Endothelial cell of umbilical vein (primary cell): ENCODE data around the gene POLR3B. TPM values are rescaled to one million over a fixed set of nuclear protein-coding genes. Genes with fewer than 3 reads are reported as not detected.

Experiments
- BruUV-seq: library from RNA; stranded (reverse); fragments of 400-500 nt; replicated peaks from 2 replicates; lab custom pipeline; 2021; lab: Mats Ljungman, UMichigan
- CTCF ChIA-PET: fragments of 300-600, 350-600 bp; sonication (Branson Sonifier 250); formaldehyde crosslinking; loops from one replicate; lab custom pipeline; 2021; ENCODE audit warnings: antibody characterized with exemption, inconsistent platforms; lab: Charles Lee
- POLR2A ChIA-PET: fragments of 300-600, 350-600 bp; sonication (Branson Sonifier 250); formaldehyde crosslinking; loops from one replicate; lab custom pipeline; 2021; ENCODE audit warnings: antibody characterized with exemption, inconsistent platforms; lab: Charles Lee
- DNase-seq: peaks from one replicate; pipeline ENCODE4 v3.0.0-alpha.2; 2011; ENCODE audit warnings: low read depth, low spot score
- FAIRE-seq: peaks from 2 replicates; lab custom pipeline; 2011; peaks lifted over from hg19 to GRCh38; lab: Jason Lieb, UNC
- H2AFZ ChIP-seq: 2 replicates; pipeline ENCODE4 v1.6.0; 2012; ENCODE audit warnings: low read depth, low read length, control low read depth, inconsistent platforms
- H3K27ac ChIP-seq: 2 replicates; pipeline ENCODE4 v1.5.1; 2011; ENCODE audit warnings: low read depth, mild to moderate bottlenecking, control low read depth, low read length, moderate library complexity; ENCODE audit not compliant: insufficient read depth
- H3K27me3 ChIP-seq, 2 experiments: 2 replicates each; pipeline versions ENCODE4 v1.6.0 to v1.6.1; 2011; ENCODE audit warnings: low read length in 2 of 2, mixed read lengths in 1 of 2; ENCODE audit not compliant: control insufficient read depth in 2 of 2, insufficient read depth in 2 of 2
- H3K36me3 ChIP-seq, 2 experiments: 2 replicates in 1 of 2; 3 replicates in 1 of 2; pipeline ENCODE4 v1.5.1; 2011; ENCODE audit warnings: low read length in 2 of 2, mild to moderate bottlenecking in 1 of 2, moderate library complexity in 1 of 2; ENCODE audit not compliant: control insufficient read depth in 2 of 2, insufficient read depth in 2 of 2; ENCODE audit errors: extremely low read depth in 1 of 2
- H3K4me1 ChIP-seq: 3 replicates; pipeline ENCODE4 v1.5.1; 2011; ENCODE audit warnings: mild to moderate bottlenecking, low read length; ENCODE audit not compliant: control insufficient read depth, insufficient read depth; ENCODE audit errors: extremely low read depth
- H3K4me2 ChIP-seq: 2 replicates; pipeline ENCODE4 v1.6.1; 2011; ENCODE audit warnings: low read length, control low read depth, mixed read lengths; ENCODE audit not compliant: insufficient read depth
- H3K4me3 ChIP-seq, 3 experiments: fragments of 200-600 bp in 1 of 3; sonication (generic), shearing (Covaris generic) in 1 of 3; replicated peaks in 1 of 3; 2 replicates each; pipeline ENCODE4 v1.5.1; 2011 to 2016; ENCODE audit warnings: control low read depth in 3 of 3, low read length in 3 of 3, mild to moderate bottlenecking in 2 of 3, inconsistent platforms in 1 of 3, low read depth in 1 of 3, moderate library complexity in 1 of 3; ENCODE audit not compliant: insufficient read depth in 1 of 3
- H3K79me2 ChIP-seq: 2 replicates; pipeline ENCODE4 v1.6.0; 2012; ENCODE audit warnings: low read length, inconsistent platforms; ENCODE audit not compliant: control insufficient read depth, insufficient read depth
- H3K9ac ChIP-seq: replicated peaks from 2 replicates; pipeline ENCODE3; 2011; ENCODE audit warnings: low read length, control low read depth; ENCODE audit not compliant: insufficient read depth; ENCODE audit errors: extremely low read depth
- H3K9me1 ChIP-seq: replicated peaks from 3 replicates; pipeline ENCODE4 v1.6.0; 2011; ENCODE audit warnings: mild to moderate bottlenecking, low read length; ENCODE audit not compliant: control insufficient read depth, insufficient read depth; ENCODE audit errors: extremely low read depth
- H3K9me3 ChIP-seq: replicated peaks from 2 replicates; pipeline ENCODE4 v1.5.1; 2012; ENCODE audit warnings: low read length, inconsistent platforms; ENCODE audit not compliant: control insufficient read depth, insufficient read depth
- H4K20me1 ChIP-seq: replicated peaks from 2 replicates; pipeline ENCODE3; 2011; ENCODE audit warnings: mild to moderate bottlenecking, low read length; ENCODE audit not compliant: control insufficient read depth, insufficient read depth; ENCODE audit errors: extremely low read depth
- EZH2 ChIP-seq: IDR thresholded peaks from 2 replicates; pipeline ENCODE4 v1.6.1; 2012; ENCODE audit warnings: borderline replicate concordance, low read depth, mild to moderate bottlenecking, moderate library complexity, low read length, inconsistent platforms; ENCODE audit not compliant: severe bottlenecking
- FOS ChIP-seq: IDR thresholded peaks from 2 replicates; pipeline ENCODE4 v1.6.1; 2011; ENCODE audit warnings: mild to moderate bottlenecking, low read length, moderate library complexity, borderline replicate concordance; ENCODE audit not compliant: insufficient read depth
- GATA2 ChIP-seq: IDR thresholded peaks from 2 replicates; pipeline ENCODE4 v1.7.0; 2011; ENCODE audit warnings: low read depth, mild to moderate bottlenecking, moderate library complexity, mixed read lengths, low read length; ENCODE audit not compliant: insufficient read length, insufficient read depth
- JUN ChIP-seq: IDR thresholded peaks from 2 replicates; pipeline ENCODE4 v1.6.1; 2011; ENCODE audit warnings: borderline replicate concordance, low read depth; ENCODE audit not compliant: insufficient read length, insufficient read depth
- MYC ChIP-seq: IDR thresholded peaks from one replicate; pipeline ENCODE4 v1.6.1; 2011; ENCODE audit warnings: mild to moderate bottlenecking, low read depth, low read length
- POLR2A ChIP-seq: IDR thresholded peaks from 2 replicates; pipeline ENCODE4 v1.6.1; 2012; ENCODE audit warnings: low read depth, mild to moderate bottlenecking, control low read depth, low read length
- POLR2AphosphoS5 ChIP-seq: IDR thresholded peaks from 2 replicates; pipeline ENCODE4 v1.6.1; 2012; ENCODE audit warnings: low read depth, mild to moderate bottlenecking, control low read depth, low read length, moderate library complexity; ENCODE audit not compliant: insufficient read depth
- dilution Hi-C: fragments of 300-500 bp; cut with MboI; formaldehyde crosslinking; loops from one replicate; pipeline ENCODE4 v1.15.0; 2019; ENCODE audit warnings: low sequenced_read_pairs; ENCODE audit not compliant: extremely low pct_ligation_motif_present
- intact Hi-C: fragments of 100-400 bp; cut with micrococcal nuclease; formaldehyde crosslinking; loops from one replicate; pipeline ENCODE4 v1.10.0; 2022
- polyA plus RNA-seq, 4 experiments: library from polyadenylated mRNA; depleted of rRNA in 3 of 4; stranded (reverse) in 3 of 4; unstranded in 1 of 4; fragments of >200 nt; gene quantifications; 2 replicates each; pipeline versions ENCODE4 v1.2.1 to v1.2.3, GENCODE V29; 2011 to 2012; ENCODE audit warnings: missing spikeins in 1 of 4
- total RNA-seq: library from RNA; stranded (reverse); gene quantifications from 2 replicates; pipeline ENCODE4 v1.2.3, GENCODE V29; 2021
- TF ChIP-seq, protein P1 (sequence below), 2 donors: IDR thresholded peaks; 1 replicate in 1 of 2; 2 replicates in 1 of 2; pipeline ENCODE4 v1.5.1; 2011; ENCODE audit warnings: low read length in 2 of 2, mild to moderate bottlenecking in 2 of 2, moderate library complexity in 2 of 2, control low read depth in 1 of 2, inconsistent platforms in 1 of 2, low read depth in 1 of 2; ENCODE audit not compliant: insufficient read depth in 1 of 2; ENCODE audit errors: extremely low read depth in 1 of 2
- TF ChIP-seq, protein P2 (sequence below): IDR thresholded peaks from 2 replicates; pipeline ENCODE4 v1.6.1; 2011; ENCODE audit not compliant: insufficient read depth, insufficient read length

POLR3B gene
- total and polyA plus RNA-seq, 2 donors (not counting 3 experiments of a cell fraction or from before 2014, with no cell fraction given): 6.0 to 12.3 TPM

- no peak overlapping the region for H3K4me3 ChIP-seq
- no peak overlapping the region for H3K9ac ChIP-seq
- H3K9me3 ChIP-seq: no peaks in the 10 kb centered on the region
- TF ChIP-seq POLR2AphosphoS5: no peak
- H3K4me2 ChIP-seq: no peak overlapping the region
- no peaks in the 10 kb centered on the region for H3K79me2 ChIP-seq
- intact Hi-C loops: no loop called here
- FAIRE-seq (no peak), DNase-seq (no peak)
- POLR2A ChIA-PET: no interaction called here
- no peaks in the 10 kb centered on the region for H4K20me1 ChIP-seq
- BruUV-seq: no TSS peak
- no peaks in the 10 kb centered on the region for H3K9me1 ChIP-seq
- CTCF ChIA-PET: interaction anchor here (0.8 kb wide), 1 partner anchor 9 kb away, joined by 4 read pairs; no protein-coding TSS in a partner anchor
- peaks cover 16% of the 10 kb centered on the region for H3K4me1 ChIP-seq
- H3K36me3 ChIP-seq: no peaks in the 10 kb centered on the region
- no peak overlapping the region for H2AFZ ChIP-seq
- dilution Hi-C loops: no loop called here
- H3K27ac ChIP-seq: no peak overlapping the region
- no peaks in the 10 kb centered on the region for H3K27me3 ChIP-seq
Measured at GRCh38 chr12:106416273-106416672, 58.7 kb downstream of the POLR3B start.

GRCh38 chr12:106417926-106418910 is 60.7 kb downstream of the POLR3B start:
- H3K4me1 ChIP-seq: peaks cover 16% of the 10 kb centered on the region
- dilution Hi-C loops (no loop called here), intact Hi-C loops (no loop called here)
- H2AFZ ChIP-seq: no peak overlapping the region
- H3K36me3 ChIP-seq: no peaks in the 10 kb centered on the region
- no peak overlapping the region for H3K9ac ChIP-seq
- ChIA-PET POLR2A (no interaction called here), CTCF (interaction anchor here (0.9 to 2.5 kb wide), 11 partner anchors 8 to 504 kb away, joined by 3 to 15 read pairs (median 4); partner anchors contain the start of gene POLR3B)
- DNase-seq (no peak), FAIRE-seq (peak; percentile 31)
- no peaks in the 10 kb centered on the region for H3K9me3 ChIP-seq
- H4K20me1 ChIP-seq: no peaks in the 10 kb centered on the region
- H3K4me3 ChIP-seq: peak overlapping the region in 1 of 3 experiments; percentile 14
- BruUV-seq: no TSS peak
- H3K27me3 ChIP-seq: no peaks in the 10 kb centered on the region
- H3K27ac ChIP-seq: peak overlapping the region; percentile 73
- no peaks in the 10 kb centered on the region for H3K79me2 ChIP-seq
- peak overlapping the region; percentile 78 for H3K4me2 ChIP-seq
- no peaks in the 10 kb centered on the region for H3K9me1 ChIP-seq
- TF ChIP-seq POLR2AphosphoS5 (no peak), MYC (no peak), GATA2 (peak; percentile 16), POLR2A (no peak), JUN (peak; percentile 45), EZH2 (no peak), FOS (peak; percentile 58)
- TF ChIP-seq, protein P1, sequence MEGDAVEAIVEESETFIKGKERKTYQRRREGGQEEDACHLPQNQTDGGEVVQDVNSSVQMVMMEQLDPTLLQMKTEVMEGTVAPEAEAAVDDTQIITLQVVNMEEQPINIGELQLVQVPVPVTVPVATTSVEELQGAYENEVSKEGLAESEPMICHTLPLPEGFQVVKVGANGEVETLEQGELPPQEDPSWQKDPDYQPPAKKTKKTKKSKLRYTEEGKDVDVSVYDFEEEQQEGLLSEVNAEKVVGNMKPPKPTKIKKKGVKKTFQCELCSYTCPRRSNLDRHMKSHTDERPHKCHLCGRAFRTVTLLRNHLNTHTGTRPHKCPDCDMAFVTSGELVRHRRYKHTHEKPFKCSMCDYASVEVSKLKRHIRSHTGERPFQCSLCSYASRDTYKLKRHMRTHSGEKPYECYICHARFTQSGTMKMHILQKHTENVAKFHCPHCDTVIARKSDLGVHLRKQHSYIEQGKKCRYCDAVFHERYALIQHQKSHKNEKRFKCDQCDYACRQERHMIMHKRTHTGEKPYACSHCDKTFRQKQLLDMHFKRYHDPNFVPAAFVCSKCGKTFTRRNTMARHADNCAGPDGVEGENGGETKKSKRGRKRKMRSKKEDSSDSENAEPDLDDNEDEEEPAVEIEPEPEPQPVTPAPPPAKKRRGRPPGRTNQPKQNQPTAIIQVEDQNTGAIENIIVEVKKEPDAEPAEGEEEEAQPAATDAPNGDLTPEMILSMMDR (IDR thresholded peaks at IDR 0.05; ENCODE audit: extremely low read depth in 1 of 2, insufficient read depth in 1 of 2, low read depth in 1 of 2, low read length in 2 of 2): no peak
- TF ChIP-seq, protein P2, sequence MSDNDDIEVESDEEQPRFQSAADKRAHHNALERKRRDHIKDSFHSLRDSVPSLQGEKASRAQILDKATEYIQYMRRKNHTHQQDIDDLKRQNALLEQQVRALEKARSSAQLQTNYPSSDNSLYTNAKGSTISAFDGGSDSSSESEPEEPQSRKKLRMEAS: no peak
